Subcutaneous abdominal adipose tissue (tissue), 5 donors: ENCODE results near the gene ZFP36.

Experiments used
- H3K27ac ChIP-seq: one replicate; pipeline ENCODE4 v1.7.0; 2013; ENCODE audit warnings: low read depth, mild to moderate bottlenecking, inconsistent platforms, low read length, moderate library complexity
- H3K27me3 ChIP-seq, 5 donors: one replicate each; pipeline ENCODE4 v1.7.0; 2013; ENCODE audit warnings: low read length in 5 of 5, inconsistent platforms in 1 of 5; ENCODE audit not compliant: control insufficient read depth in 5 of 5, insufficient read depth in 4 of 5
- H3K36me3 ChIP-seq, 5 donors: one replicate each; pipeline ENCODE4 v1.7.0; 2013; ENCODE audit warnings: low read length in 5 of 5; ENCODE audit not compliant: control insufficient read depth in 5 of 5, insufficient read depth in 5 of 5
- H3K4me1 ChIP-seq, 5 donors: one replicate each; pipeline ENCODE4 v1.7.0; 2013; ENCODE audit warnings: low read length in 5 of 5, mild to moderate bottlenecking in 3 of 5, moderate library complexity in 1 of 5; ENCODE audit not compliant: control insufficient read depth in 5 of 5, insufficient read depth in 5 of 5
- H3K4me3 ChIP-seq, 5 donors: one replicate each; pipeline ENCODE4 v1.7.0; 2013; ENCODE audit warnings: low read length in 5 of 5, low read depth in 1 of 5
- H3K9ac ChIP-seq, 5 donors: one replicate each; pipeline ENCODE4 v1.7.0; 2013; ENCODE audit warnings: low read length in 5 of 5, mild to moderate bottlenecking in 4 of 5, moderate library complexity in 3 of 5
- H3K9me3 ChIP-seq, 5 donors: one replicate each; pipeline ENCODE4 v1.7.0; 2013; ENCODE audit warnings: low read length in 5 of 5; ENCODE audit not compliant: control insufficient read depth in 5 of 5
- donor health status: healthy.
- donor health status: healthy.
- donor health status: healthy.
- donor health status: healthy.
- donor health status: healthy.

The ZFP36 gene

DNA sequence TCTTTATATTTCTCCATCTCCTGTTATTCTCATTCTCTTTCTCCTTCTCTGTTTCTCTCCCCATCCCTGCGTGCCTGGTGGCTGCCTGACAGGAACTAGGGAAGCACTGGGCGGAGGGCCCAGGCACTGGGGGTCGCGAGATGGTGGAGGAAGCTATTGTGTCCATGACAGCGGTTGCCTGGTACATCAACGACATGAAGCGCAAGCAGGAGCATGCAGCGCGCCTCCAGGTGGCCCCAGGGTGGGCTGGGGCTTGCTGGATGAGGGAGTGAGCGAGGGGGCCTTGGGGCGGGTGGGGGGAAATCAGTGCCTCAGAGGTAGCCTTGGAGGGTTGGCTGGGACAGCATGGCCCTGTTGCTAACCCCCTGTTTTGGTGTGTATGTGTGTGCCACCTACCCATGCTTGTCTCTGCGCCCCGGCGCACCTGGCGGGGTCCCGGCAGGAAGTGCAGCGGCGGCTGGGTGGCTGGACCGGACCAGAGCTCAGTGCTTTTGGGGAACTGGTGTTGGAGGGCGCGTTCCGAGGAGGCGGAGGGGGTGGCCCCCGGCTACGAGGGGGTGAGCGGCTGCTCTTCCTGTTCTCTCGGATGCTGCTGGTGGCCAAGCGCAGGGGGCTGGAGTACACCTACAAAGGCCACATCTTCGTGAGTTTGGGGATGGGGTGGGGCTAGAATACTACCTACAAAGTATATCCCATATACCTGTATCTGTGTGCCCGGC lies 11.0 kb downstream of the ZFP36 start:
- Histone ChIP-seq H3K27me3 (no peaks in the 10 kb centered on the region), H3K36me3 (peaks cover 0 to 60% (median 39%) of the 10 kb centered on the region in 5 donors), H3K9ac (no peak overlapping the region), H3K4me3 (no peak overlapping the region), H3K27ac (no peak overlapping the region), H3K4me1 (peaks cover 8 to 32% (median 27%) of the 10 kb centered on the region in 5 donors), H3K9me3 (no peaks in the 10 kb centered on the region)

DNA sequence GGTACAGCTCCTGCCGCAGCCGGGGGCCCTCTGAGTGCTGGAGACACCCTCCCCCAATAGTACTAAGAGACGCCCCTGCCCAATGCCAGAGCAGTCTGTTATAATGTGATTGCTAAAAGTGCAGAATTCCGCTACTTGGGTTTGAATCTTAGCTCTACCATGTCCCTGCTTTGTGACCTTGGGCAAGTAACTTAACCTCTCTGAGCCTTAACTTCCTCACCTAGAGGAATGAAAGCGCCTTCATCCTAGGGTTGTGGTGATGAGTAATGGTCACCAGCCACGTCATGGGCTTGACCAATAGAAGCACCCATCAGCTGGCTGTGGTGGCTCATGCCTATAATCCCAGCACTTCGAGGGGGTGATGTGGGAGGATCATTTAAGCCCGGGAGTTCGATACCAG lies 12.4 kb downstream of the ZFP36 start:
- Histone ChIP-seq H3K9me3 (no peaks in the 10 kb centered on the region), H3K36me3 (peaks cover 0 to 74% (median 53%) of the 10 kb centered on the region in 5 donors), H3K27ac (no peak overlapping the region), H3K9ac (no peak overlapping the region), H3K4me3 (no peak overlapping the region), H3K4me1 (peaks cover 5 to 23% (median 21%) of the 10 kb centered on the region in 5 donors), H3K27me3 (no peaks in the 10 kb centered on the region)

GRCh38 chr19:39420769-39421168 lies 14.1 kb downstream of the ZFP36 start:
- no peaks in the 10 kb centered on the region for H3K27me3 ChIP-seq
- H3K4me3 ChIP-seq, result no peak overlapping the region
- no peak overlapping the region for H3K9ac ChIP-seq
- no peaks in the 10 kb centered on the region for H3K9me3 ChIP-seq
- peaks cover 0 to 5% (median 4%) of the 10 kb centered on the region in 5 donors for H3K4me1 ChIP-seq
- no peak overlapping the region for H3K27ac ChIP-seq
- peaks cover 0 to 84% (median 59%) of the 10 kb centered on the region in 5 donors for H3K36me3 ChIP-seq

- no peak overlapping the region for H3K27ac ChIP-seq
These were observed 15.4 kb downstream of the ZFP36 start for GRCh38 chr19:39422020-39422419.

GRCh38 chr19:39423258-39424086 lies 16.8 kb downstream of the ZFP36 start:
- Histone ChIP-seq H3K36me3 (peaks cover 0 to 59% (median 48%) of the 10 kb centered on the region in 5 donors), H3K9me3 (no peaks in the 10 kb centered on the region), H3K27ac (no peak overlapping the region), H3K9ac (no peak overlapping the region), H3K4me1 (peaks cover under 1 to 8% (median 5%) of the 10 kb centered on the region in 5 donors), H3K4me3 (no peak overlapping the region), H3K27me3 (no peaks in the 10 kb centered on the region)

More at GRCh38 chr19:39422020-39422419, 15.4 kb downstream of the ZFP36 start:
- H3K4me1 ChIP-seq, result no peaks in the 10 kb centered on the region
- peaks cover 0 to 71% (median 54%) of the 10 kb centered on the region in 5 donors for H3K36me3 ChIP-seq
- H3K4me3 ChIP-seq, result no peak overlapping the region
- H3K27me3 ChIP-seq, result no peaks in the 10 kb centered on the region
- no peak overlapping the region for H3K9ac ChIP-seq
- no peaks in the 10 kb centered on the region for H3K9me3 ChIP-seq

GRCh38 chr19:39424934-39425333 lies 18.3 kb downstream of the ZFP36 start:
- Histone ChIP-seq H3K9me3 (no peaks in the 10 kb centered on the region), H3K9ac (no peak overlapping the region), H3K27me3 (no peaks in the 10 kb centered on the region), H3K4me1 (peaks cover 4 to 14% (median 10%) of the 10 kb centered on the region in 5 donors), H3K27ac (no peak overlapping the region), H3K36me3 (peaks cover 0 to 50% (median 41%) of the 10 kb centered on the region in 5 donors), H3K4me3 (no peak overlapping the region)

DNA sequence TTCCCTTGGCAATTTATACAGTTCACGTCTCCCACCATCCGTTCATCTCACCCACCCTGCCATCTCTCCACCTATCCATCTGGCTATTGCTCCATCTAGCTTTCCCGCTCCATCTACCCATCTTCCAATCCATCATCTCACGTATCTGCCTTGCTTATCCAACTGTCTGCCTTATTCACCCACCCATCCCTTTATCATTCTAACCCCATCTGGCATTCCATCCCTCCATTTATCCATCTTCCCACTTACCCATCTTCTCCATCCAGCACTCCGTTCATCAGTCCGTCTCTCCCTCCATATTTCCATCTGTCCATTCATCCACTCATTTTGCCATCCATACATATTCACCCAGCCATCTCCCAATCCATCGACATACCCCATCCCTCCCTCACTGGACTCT lies 19.1 kb downstream of the ZFP36 start:
- peaks cover 4 to 18% (median 13%) of the 10 kb centered on the region in 5 donors for H3K4me1 ChIP-seq
- H3K27ac ChIP-seq, result no peak overlapping the region
- no peak overlapping the region for H3K9ac ChIP-seq
- H3K36me3 ChIP-seq, result peaks cover 0 to 42% (median 34%) of the 10 kb centered on the region in 5 donors
- H3K9me3 ChIP-seq, result no peaks in the 10 kb centered on the region
- H3K4me3 ChIP-seq, result no peak overlapping the region
- no peaks in the 10 kb centered on the region for H3K27me3 ChIP-seq

DNA sequence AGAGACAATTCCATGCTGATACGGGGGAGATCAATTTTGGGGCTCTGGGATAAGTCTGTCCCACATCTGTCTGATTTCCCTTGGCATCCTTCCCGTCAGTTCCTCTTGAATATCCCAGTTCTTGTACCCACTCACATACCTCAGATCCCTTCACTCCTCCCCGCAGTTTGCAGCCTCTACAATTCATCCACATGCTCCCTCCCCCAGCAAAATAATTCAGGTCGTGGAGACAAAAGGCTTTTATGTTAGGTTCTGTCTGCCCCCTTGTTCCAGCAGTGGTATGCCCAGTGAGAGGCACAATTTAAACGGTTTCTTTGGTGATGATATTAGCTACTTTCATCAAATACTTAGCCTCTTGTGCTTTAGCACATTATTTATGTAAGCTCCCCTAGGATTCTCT lies 19.5 kb downstream of the ZFP36 start:
- Histone ChIP-seq H3K4me3 (no peak overlapping the region), H3K36me3 (peaks cover 0 to 37% (median 30%) of the 10 kb centered on the region in 5 donors), H3K4me1 (peaks cover 4 to 22% (median 14%) of the 10 kb centered on the region in 5 donors), H3K27me3 (no peaks in the 10 kb centered on the region), H3K9ac (no peak overlapping the region), H3K9me3 (no peaks in the 10 kb centered on the region), H3K27ac (no peak overlapping the region)

DNA sequence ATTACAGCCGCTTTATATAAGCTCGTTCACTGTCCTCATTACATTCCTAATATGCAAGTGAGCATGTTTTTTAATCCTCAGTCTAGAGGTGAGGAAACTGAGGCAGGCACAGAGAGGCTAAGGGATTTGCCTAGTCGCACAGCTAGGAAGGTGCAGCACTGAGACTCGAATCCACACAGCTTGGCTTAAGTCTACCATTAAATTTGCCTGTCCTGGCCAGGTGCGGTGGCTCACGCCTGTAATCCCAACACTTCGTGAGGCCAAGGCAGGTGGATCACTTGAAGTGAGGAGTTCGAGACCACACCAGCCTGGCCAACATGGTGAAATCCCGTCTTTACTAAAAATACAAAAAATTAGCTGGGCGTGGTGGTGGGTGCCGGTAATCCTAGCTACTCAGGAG lies 21.1 kb downstream of the ZFP36 start:
- Histone ChIP-seq H3K36me3 (peaks cover 0 to 34% (median 24%) of the 10 kb centered on the region in 5 donors), H3K4me3 (no peak overlapping the region), H3K27ac (no peak overlapping the region)

More for the DNA sequence above, 21.1 kb downstream of the ZFP36 start:
- H3K9ac ChIP-seq, result no peak overlapping the region
- peaks cover 4 to 24% (median 14%) of the 10 kb centered on the region in 5 donors for H3K4me1 ChIP-seq
- H3K9me3 ChIP-seq, result no peaks in the 10 kb centered on the region
- no peaks in the 10 kb centered on the region for H3K27me3 ChIP-seq
